ENCODE data around the gene CACUL1. TPM values are rescaled to one million over a fixed set of nuclear protein-coding genes. Genes with fewer than 3 reads are reported as not detected.

Gene CACUL1
- total and polyA plus RNA-seq, 2 experiments from 2014 or later, result 37.5 to 48.3 TPM

DNA sequence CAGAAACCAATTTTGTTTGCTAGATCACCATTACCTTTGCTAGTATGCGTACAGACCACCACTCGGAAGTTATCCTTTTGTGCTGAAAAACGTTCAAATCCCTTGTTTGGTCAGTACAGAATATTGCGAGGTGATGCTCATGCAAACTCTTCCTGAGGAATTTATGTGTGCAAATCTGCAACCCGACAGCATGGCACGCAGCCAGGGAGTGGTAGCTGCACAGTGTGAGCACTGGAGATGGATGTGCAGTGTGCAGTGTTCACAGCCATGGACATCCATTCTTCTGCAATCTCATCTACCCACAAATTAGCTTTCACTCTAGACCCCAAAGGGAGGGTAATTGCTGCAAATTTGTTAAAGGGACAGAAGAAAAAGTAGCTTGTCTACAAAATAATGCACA lies 72.2 kb downstream of the CACUL1 start:
- H3K79me2 ChIP-seq, result no peaks in the 10 kb centered on the region
- H3K9me3 ChIP-seq (ENCODE audit: low read depth), result no peaks in the 10 kb centered on the region
- H3K9me2 ChIP-seq (replicated peaks; ENCODE audit: insufficient read depth), result no peaks in the 10 kb centered on the region
- no peak overlapping the region for H2AFZ ChIP-seq
- H3K36me3 ChIP-seq (replicated peaks; ENCODE audit: insufficient read depth, low read depth), result no peaks in the 10 kb centered on the region
- no peak overlapping the region for H3K27ac ChIP-seq
- 89% methylated on average over 6 of the region's 6 CpGs for WGBS (ENCODE audit: low lambda C conversion rate, missing lambda C conversion rate)
- H4K20me1 ChIP-seq (ENCODE audit: insufficient read depth, poor library complexity, severe bottlenecking), result peaks cover 2% of the 10 kb centered on the region
- no peak overlapping the region for H3K4me3 ChIP-seq
- no peak overlapping the region for H3K4me2 ChIP-seq
- DNase-seq (ENCODE audit: low spot score), result no peak
- H3K4me1 ChIP-seq (ENCODE audit: insufficient read depth), result no peaks in the 10 kb centered on the region
- TF ChIP-seq, protein P1, sequence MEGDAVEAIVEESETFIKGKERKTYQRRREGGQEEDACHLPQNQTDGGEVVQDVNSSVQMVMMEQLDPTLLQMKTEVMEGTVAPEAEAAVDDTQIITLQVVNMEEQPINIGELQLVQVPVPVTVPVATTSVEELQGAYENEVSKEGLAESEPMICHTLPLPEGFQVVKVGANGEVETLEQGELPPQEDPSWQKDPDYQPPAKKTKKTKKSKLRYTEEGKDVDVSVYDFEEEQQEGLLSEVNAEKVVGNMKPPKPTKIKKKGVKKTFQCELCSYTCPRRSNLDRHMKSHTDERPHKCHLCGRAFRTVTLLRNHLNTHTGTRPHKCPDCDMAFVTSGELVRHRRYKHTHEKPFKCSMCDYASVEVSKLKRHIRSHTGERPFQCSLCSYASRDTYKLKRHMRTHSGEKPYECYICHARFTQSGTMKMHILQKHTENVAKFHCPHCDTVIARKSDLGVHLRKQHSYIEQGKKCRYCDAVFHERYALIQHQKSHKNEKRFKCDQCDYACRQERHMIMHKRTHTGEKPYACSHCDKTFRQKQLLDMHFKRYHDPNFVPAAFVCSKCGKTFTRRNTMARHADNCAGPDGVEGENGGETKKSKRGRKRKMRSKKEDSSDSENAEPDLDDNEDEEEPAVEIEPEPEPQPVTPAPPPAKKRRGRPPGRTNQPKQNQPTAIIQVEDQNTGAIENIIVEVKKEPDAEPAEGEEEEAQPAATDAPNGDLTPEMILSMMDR (IDR thresholded peaks at IDR 0.05; ENCODE audit: poor library complexity), result no peak
- TF ChIP-seq EZH2 (IDR thresholded peaks at IDR 0.05; ENCODE audit: borderline replicate concordance) (no peak), EZH2phosphoT487 (IDR thresholded peaks at IDR 0.05; ENCODE audit: low read depth, severe bottlenecking, unreplicated experiment) (no peak)
- H3K27me3 ChIP-seq, result no peaks in the 10 kb centered on the region

DNA sequence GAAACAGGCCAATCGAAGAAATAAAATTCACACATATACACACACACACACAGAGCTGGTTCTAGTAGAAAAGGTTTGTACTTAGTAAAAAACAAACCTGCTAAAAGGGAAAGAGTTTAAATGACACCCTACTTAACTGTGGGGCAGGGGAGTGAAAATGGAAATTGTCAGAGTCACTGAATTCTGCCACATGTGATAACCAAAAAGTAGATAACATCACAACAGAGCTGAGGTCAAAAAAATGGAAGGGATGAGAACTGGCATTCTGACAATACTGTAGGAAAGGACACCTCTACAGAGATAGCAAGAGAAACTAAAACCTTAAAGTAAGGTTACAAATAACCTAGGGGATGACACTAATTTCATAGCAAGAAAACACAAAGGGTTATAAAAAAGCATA lies 74.6 kb downstream of the CACUL1 start:
- Histone ChIP-seq H2AFZ (no peak overlapping the region), H3K4me3 (no peak overlapping the region), H3K36me3 (replicated peaks; ENCODE audit: insufficient read depth, low read depth) (no peaks in the 10 kb centered on the region), H3K9me2 (replicated peaks; ENCODE audit: insufficient read depth) (no peaks in the 10 kb centered on the region), H3K79me2 (no peaks in the 10 kb centered on the region), H3K9me3 (ENCODE audit: low read depth) (no peaks in the 10 kb centered on the region), H3K27me3 (no peaks in the 10 kb centered on the region), H3K4me2 (no peak overlapping the region), H4K20me1 (ENCODE audit: insufficient read depth, poor library complexity, severe bottlenecking) (peaks cover 2% of the 10 kb centered on the region), H3K27ac (no peak overlapping the region), H3K4me1 (ENCODE audit: insufficient read depth) (no peaks in the 10 kb centered on the region)
- DNase-seq (ENCODE audit: low spot score), result no peak
- TF ChIP-seq EZH2 (IDR thresholded peaks at IDR 0.05; ENCODE audit: borderline replicate concordance), result no peak
- no peak for TF ChIP-seq EZH2phosphoT487 (IDR thresholded peaks at IDR 0.05; ENCODE audit: low read depth, severe bottlenecking, unreplicated experiment)
- TF ChIP-seq, protein P1 (IDR thresholded peaks at IDR 0.05; ENCODE audit: poor library complexity), result no peak
- 100% methylated on average over 1 of the region's 1 CpG for WGBS (ENCODE audit: low lambda C conversion rate, missing lambda C conversion rate)

DNA sequence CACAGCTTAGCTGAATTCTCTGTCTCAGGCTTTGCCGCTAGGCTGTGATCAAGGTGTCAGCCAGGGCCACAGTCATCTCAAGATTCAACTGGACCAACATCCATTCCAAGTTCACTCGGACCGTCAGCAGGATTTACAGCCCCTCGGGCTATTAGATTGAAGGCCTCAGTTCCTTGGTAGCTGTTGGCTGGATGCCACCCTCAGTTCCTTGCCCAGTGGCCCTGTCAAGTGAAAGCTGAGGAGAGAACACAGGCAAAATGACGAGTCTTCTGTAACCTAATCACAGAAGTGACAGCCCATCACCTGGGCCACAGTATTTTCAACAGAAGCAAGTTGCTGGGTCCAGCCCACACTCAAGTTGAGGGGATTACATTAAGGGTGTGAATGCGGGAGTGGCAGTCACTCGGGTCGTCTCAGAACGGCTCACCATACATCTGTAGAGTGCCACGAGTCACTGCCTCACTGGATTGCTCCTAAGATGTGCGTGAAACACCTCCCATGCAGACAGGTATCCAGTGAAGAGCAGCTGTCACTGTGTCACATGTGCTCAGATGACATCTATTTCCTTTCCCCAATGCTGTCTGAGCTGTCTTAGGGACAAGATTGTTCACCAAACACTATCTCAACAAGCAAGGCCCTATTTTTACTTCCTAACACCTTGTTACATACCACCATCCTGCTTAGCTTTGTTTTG lies 80.4 kb downstream of the CACUL1 start:
- no peaks in the 10 kb centered on the region for H3K27me3 ChIP-seq
- H2AFZ ChIP-seq, result no peak overlapping the region
- no peak overlapping the region for H3K27ac ChIP-seq
- TF ChIP-seq EZH2 (IDR thresholded peaks at IDR 0.05; ENCODE audit: borderline replicate concordance) (no peak), EZH2phosphoT487 (IDR thresholded peaks at IDR 0.05; ENCODE audit: low read depth, severe bottlenecking, unreplicated experiment) (no peak)
- TF ChIP-seq, protein P1 (IDR thresholded peaks at IDR 0.05; ENCODE audit: poor library complexity), result no peak
- H3K4me1 ChIP-seq (ENCODE audit: insufficient read depth), result no peaks in the 10 kb centered on the region
- H3K36me3 ChIP-seq (replicated peaks; ENCODE audit: insufficient read depth, low read depth), result no peaks in the 10 kb centered on the region
- no peaks in the 10 kb centered on the region for H3K9me3 ChIP-seq (ENCODE audit: low read depth)
- 91% methylated on average over 11 of the region's 11 CpGs for WGBS (ENCODE audit: low lambda C conversion rate, missing lambda C conversion rate)
- H3K9me2 ChIP-seq (replicated peaks; ENCODE audit: insufficient read depth), result no peaks in the 10 kb centered on the region
- no peaks in the 10 kb centered on the region for H3K79me2 ChIP-seq
- no peak for DNase-seq (ENCODE audit: low spot score)
- no peak overlapping the region for H3K4me3 ChIP-seq
- no peaks in the 10 kb centered on the region for H4K20me1 ChIP-seq (ENCODE audit: insufficient read depth, poor library complexity, severe bottlenecking)
- H3K4me2 ChIP-seq, result no peak overlapping the region

Data from hepatocyte (in vitro differentiated cells).